LoVo (cell line): ENCODE data around the gene CFAP99.

Experiments used
- DNase-seq: peaks from one replicate; pipeline ENCODE4 v3.0.0-alpha.2; 2016; ENCODE audit warnings: low spot score

The CFAP99 gene

GRCh38 chr4:2503809-2504208, 85.1 kb downstream of the CFAP99 start:
- no peak for DNase-seq

DNA sequence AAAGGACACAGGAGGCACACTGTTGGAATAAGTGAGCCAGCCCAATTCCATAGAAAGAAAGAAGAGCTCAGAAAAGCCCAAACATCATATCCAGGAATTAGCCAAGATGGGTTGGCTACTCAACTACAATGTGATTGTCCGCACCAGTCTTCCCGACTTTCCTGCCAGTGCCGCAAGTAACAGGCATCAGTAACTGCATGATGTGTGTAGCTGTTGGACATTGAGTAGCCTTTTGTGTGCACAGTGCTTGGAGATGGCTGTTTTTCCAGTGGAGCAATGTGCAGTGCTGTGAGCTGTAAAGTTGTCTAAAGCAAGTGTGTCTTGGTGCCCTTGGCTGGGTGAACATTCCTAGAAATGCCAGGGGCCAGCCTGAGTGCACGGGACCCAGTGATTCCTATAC, 88.5 kb downstream of the CFAP99 start:
- no peak for DNase-seq

GRCh38 chr4:2507855-2508254, 89.1 kb downstream of the CFAP99 start:
- no peak for DNase-seq

- no peak for DNase-seq
Observed at GRCh38 chr4:2510351-2511259, 91.8 kb downstream of the CFAP99 start.

- no peak for DNase-seq
Observed at GRCh38 chr4:2511645-2512131, 92.9 kb downstream of the CFAP99 start.
